ENCODE results near the gene THRSP. TPM values are rescaled to one million over a fixed set of nuclear protein-coding genes. Genes with fewer than 3 reads are reported as not detected.

THRSP gene
- total RNA-seq, 1 experiment from 2014 or later = not detected

- Histone ChIP-seq H3K23ac (ENCODE audit: insufficient read length, low read depth, low read length) (no peak overlapping the region), H3K79me2 (ENCODE audit: insufficient read depth, low read length) (no peaks in the 10 kb centered on the region), H3K9me3 (ENCODE audit: control insufficient read depth, low read depth, low read length) (no peaks in the 10 kb centered on the region), H2BK12ac (ENCODE audit: insufficient read length, low read depth, low read length) (no peak overlapping the region), H4K91ac (ENCODE audit: insufficient read length, low read depth, low read length) (no peak overlapping the region), H3K27me3 (ENCODE audit: insufficient read depth, low read length) (no peaks in the 10 kb centered on the region), H3K14ac (ENCODE audit: insufficient read depth, low read length) (no peak overlapping the region), H3T11ph (ENCODE audit: low read length) (no peak overlapping the region), H2BK120ac (ENCODE audit: low read depth, low read length, poor library complexity, severe bottlenecking) (no peak overlapping the region), H3K56ac (ENCODE audit: insufficient read length, low read depth, low read length) (no peak overlapping the region), H3K79me1 (ENCODE audit: insufficient read depth, low read depth, low read length, poor library complexity, severe bottlenecking) (no peaks in the 10 kb centered on the region), H3K4me2 (ENCODE audit: insufficient read depth, insufficient read length, low read length) (no peak overlapping the region), H3K9ac (ENCODE audit: extremely low read depth, insufficient read length, low read length) (no peak overlapping the region), H3K23me2 (ENCODE audit: insufficient read length, low read depth, low read length, poor library complexity, severe bottlenecking) (peaks cover 2% of the 10 kb centered on the region), H3K27ac (ENCODE audit: insufficient read length, low read depth, low read length) (no peak overlapping the region), H2AFZ (ENCODE audit: low read length) (no peak overlapping the region), H3K4me1 (ENCODE audit: insufficient read depth, low read length) (no peaks in the 10 kb centered on the region), H2BK15ac (ENCODE audit: low read depth, low read length) (no peak overlapping the region), H3K4ac (ENCODE audit: low read depth, low read length) (no peak overlapping the region), H3K18ac (ENCODE audit: insufficient read length, low read depth, low read length) (no peak overlapping the region), H2BK5ac (ENCODE audit: insufficient read length, low read length) (no peak overlapping the region), H2BK20ac (ENCODE audit: low read depth, low read length, poor library complexity, severe bottlenecking) (no peak overlapping the region), H4K8ac (replicated peaks; ENCODE audit: insufficient read length, low read depth, low read length) (no peak overlapping the region), H4K5ac (ENCODE audit: insufficient read length, low read depth, low read length) (no peak overlapping the region), H4K20me1 (ENCODE audit: control insufficient read depth, insufficient read depth, insufficient read length) (no peaks in the 10 kb centered on the region), H2AK5ac (ENCODE audit: insufficient read length, low read length) (no peak overlapping the region)
- TF ChIP-seq CTCF (conservative IDR thresholded peaks at IDR 0.05) = no peak
- H3K4me1 Mint-ChIP-seq = peaks cover 13 to 24% of the 10 kb centered on the region in 2 experiments
- H3K27me3 Mint-ChIP-seq (ENCODE audit: low read depth) = no peaks in the 10 kb centered on the region
- WGBS (ENCODE audit: extremely low coverage, insufficient read length, low lambda C conversion rate) = no CpG with 5 or more reads among the region's 9 CpGs
- H3K9me3 Mint-ChIP-seq = no peaks in the 10 kb centered on the region; a peak in 1 of 5 replicates
- no peaks in the 10 kb centered on the region for H3K36me3 Mint-ChIP-seq (ENCODE audit: insufficient read depth in 1 of 3, low read depth in 3 of 3)
- DNase-seq = no peak
- H3K27ac Mint-ChIP-seq = no peak overlapping the region; a peak in 1 of 7 replicates
- H3K4me3 Mint-ChIP-seq = no peak overlapping the region
These were observed 25.6 kb upstream of the THRSP start for GRCh38 chr11:78037825-78038620.

Measured in H9 (cell line).